RPMI7951 (cell line): ENCODE data around the gene SEMA5A. TPM values are rescaled to one million over a fixed set of nuclear protein-coding genes. Genes with fewer than 3 reads are reported as not detected.
A peak's percentile ranks its signal among the peaks of the same experiment; 100 is the strongest.

Experiments used
- DNase-seq: peaks from one replicate; pipeline ENCODE4 v3.0.0-alpha.2; 2012; ENCODE audit warnings: low read depth
- total RNA-seq: library from RNA; depleted of rRNA; stranded (reverse); fragments of >200 nt; shearing (Covaris generic); gene quantifications from 2 replicates; pipeline ENCODE4 v1.2.3, GENCODE V29; 2014; rRNA removed

SEMA5A gene
- total RNA-seq, 1 experiment from 2014 or later, result 14.3 TPM

GRCh38 chr5:9013147-9013546 is 532.7 kb downstream of the SEMA5A start:
- no peak for DNase-seq

DNA sequence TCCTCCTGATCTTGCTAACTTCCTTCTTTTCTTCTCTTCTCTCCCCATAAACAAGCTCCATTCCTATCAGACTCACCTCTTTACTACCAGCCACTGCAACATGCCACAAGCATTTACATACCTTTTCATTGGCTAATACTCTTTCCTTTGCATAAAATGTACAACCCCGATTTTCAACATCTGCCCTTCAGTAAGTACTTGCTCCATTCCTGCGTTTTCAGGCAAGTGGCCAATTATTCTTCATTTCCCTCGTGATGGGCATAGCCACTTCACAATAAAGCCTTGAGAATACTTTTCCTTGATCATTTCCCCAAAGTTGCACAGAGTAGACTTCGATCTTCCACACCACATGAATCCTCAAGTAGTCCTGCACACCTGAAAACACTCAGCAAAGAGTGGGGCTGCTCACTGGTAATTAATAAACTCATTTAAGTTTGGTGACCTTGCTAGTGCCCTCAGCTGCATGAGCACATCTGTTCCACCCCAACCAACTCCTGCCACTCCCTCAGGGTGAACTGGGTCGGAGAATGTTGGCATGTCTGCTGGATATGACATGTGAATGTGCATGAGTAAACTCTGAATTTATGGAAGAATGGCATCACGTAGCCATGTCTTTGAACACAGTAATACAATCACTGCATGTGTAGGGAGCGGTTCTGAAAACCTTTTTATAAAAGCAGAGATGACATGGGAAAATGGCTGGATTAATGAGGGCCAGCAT is 535.8 kb downstream of the SEMA5A start:
- DNase-seq, result peak; percentile 24

DNA sequence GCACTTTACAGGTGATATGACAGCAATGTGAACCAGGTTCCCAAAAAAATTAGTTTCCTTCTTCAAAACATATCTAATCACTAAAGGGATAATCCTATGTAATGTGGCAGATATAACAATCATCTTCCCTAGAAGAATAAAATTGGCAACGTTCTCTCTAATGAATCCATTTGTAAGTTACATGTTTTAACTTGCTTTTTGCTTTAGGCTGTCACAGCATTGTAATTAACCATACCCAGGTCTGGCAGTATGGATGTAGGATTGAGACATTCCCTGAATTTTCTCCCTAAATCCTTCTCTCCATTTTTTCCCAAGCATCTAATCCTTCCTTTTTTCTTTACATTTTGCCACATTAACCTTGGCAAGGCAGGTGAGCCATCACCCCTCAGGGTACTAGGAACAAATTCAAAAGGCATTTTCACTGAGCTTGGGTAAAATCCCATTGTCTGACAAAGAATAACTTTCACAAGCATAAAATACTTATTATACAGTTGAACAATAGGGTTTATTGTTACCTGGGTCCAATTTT is 548.3 kb downstream of the SEMA5A start:
- no peak for DNase-seq

GRCh38 chr5:8993031-8993430 is 552.8 kb downstream of the SEMA5A start:
- no peak for DNase-seq

Other genes with a start within 250 kb of the SEMA5A start
- not detected in 2 replicates for gene TAS2R1, start 84.3 kb upstream of the SEMA5A start, total RNA-seq